A549 treated with ZK216348 at 1 μM for 4 hours (cell line): ENCODE measurements around the gene ATP2A1. TPM values are rescaled to one million over a fixed set of nuclear protein-coding genes. Genes with fewer than 3 reads are reported as not detected.

Source experiments
- total RNA-seq: library from RNA; stranded (reverse); fragments of 200-300 nt; extraction: Qiagen RNA extraction; gene quantifications from 5 replicates; pipeline ENCODE4 v1.2.3, GENCODE V29; 2022; ENCODE audit warnings: low read depth

Gene ATP2A1
- 1.3 to 2.5 TPM (median 1.9 TPM) in 5 replicates for total RNA-seq

DNA sequence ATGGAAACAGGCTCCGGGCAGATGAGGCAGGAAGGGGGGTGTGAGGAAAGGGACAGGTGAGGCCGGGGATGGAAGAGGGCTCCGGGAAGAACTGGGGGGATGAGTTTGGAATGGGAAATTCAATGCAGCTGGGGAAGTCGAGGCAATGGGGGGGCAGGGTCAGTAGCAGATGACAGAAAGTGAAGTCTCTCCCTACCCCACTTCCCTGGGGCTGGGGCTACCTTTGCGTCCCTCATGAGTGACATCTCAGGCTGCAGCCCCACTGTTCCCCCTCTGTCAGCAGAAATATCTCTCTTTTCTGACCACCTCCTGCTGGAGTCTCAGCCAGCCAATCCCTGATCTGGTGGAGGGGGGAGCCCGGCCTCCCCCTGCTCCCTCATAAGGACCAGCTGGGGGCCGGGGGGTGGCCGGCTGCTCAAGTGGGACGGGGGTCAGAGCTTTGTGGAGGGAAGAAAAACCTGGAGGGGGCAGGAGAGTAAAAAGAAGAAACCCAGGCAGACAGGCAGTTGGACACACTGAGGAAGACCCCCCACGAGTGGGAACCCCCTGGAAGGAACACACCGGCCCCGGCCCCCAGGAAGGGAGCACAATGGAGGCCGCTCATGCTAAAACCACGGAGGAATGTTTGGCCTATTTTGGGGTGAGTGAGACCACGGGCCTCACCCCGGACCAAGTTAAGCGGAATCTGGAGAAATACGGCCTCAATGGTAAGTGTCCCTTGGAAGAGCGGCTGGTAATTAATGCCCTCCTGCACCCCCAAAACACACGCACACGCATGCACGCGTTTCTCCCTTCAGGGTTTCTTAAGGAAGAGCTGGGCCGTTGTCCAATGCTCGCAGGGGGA lies at the start of gene ATP2A1:
ATP2A1 (plus strand) TSS at position 406 of the 844 bp plus-strand sequence; CDS start at position 590, 184 bp downstream.

GRCh38 chr16:28846080-28846932 lies 32.0 kb upstream of the ATP2A1 start, which contains the start of gene TUFM:
Gene TUFM (minus strand): TSS chr16:28846348. CDS start chr16:28846269, 79 bp downstream.

DNA sequence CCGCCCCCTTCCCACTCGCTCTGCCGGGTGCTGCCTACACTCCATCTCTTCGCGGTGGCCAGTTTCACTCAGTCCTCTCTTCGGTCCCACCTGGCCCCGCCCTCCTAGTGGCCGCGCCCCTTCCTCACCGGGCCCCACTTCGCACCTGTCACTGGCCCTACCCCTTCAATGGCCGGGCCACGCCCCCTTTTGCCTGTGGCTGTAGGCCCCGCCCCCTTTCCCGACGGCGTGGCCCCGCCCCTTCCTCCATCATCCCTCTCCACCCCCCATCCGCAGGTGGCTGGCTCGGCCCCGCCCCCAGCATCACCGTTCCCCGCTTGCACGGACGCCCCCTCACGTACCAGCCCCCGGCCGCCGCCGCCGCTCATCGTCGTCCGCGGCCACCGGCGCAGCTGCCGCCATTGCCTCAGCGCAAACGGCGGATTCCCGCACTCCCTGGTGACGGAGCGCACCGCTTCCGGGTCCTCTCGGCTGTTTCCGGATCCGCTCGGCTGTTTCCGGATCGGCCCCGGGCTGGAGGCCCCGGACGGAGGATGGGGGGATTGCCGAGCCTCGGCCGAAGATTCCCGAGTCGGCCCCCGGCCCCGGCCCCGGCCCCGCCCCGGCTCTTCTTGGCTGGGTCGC lies 46.6 kb downstream of the ATP2A1 start, which contains the start of gene RABEP2:
RABEP2 (minus strand) TSS at position 477 of the 624 bp plus-strand sequence; CDS start at position 402, 75 bp downstream.

GRCh38 chr16:28931801-28932225 lies 53.5 kb downstream of the ATP2A1 start, which contains the start of gene CD19:
Gene CD19 (plus strand): TSS chr16:28931971. CDS start chr16:28932001, 30 bp downstream.

DNA sequence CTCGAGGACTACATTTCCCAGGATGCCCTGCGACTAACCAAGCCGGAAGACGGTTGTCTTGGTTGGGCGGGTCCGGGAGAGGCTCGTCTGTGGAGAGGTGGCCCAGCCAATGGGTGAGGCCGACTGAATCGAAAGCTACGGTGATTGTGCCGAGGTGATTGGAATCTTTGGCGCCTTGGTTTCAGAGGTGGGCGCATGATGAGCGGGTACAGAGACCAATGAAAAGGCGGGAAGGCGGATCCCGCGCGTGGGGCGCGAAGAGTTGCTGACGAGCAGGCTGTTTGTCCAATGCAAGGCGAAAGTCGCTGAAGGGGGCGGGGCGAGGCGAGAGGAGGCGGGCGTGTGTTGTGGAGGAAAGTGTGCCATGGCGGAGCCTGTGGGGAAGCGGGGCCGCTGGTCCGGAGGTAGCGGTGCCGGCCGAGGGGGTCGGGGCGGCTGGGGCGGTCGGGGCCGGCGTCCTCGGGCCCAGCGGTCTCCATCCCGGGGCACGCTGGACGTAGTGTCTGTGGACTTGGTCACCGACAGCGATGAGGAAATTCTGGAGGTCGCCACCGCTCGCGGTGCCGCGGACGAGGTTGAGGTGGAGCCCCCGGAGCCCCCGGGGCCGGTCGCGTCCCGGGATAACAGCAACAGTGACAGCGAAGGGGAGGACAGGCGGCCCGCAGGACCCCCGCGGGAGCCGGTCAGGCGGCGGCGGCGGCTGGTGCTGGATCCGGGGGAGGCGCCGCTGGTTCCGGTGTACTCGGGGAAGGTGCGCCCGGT lies 72.5 kb downstream of the ATP2A1 start, which contains the start of gene NFATC2IP:
NFATC2IP (plus strand) TSS at position 290 of the 762 bp plus-strand sequence; CDS start at position 365, 75 bp downstream.

Other genes starting within 250 kb of the ATP2A1 start
- gene NPIPB8, start 240.4 kb upstream of the ATP2A1 start, total RNA-seq = not detected in 5 replicates
- gene EIF3C, start 167.0 kb upstream of the ATP2A1 start, total RNA-seq = 260 to 393 TPM (median 359 TPM) in 5 replicates
- gene NPIPB9, start 126.7 kb upstream of the ATP2A1 start, total RNA-seq = 1.4 to 2.2 TPM (median 1.8 TPM) in 5 replicates
- gene ATXN2L, start 55.5 kb upstream of the ATP2A1 start, total RNA-seq = 80.2 to 139 TPM (median 132 TPM) in 5 replicates
- gene TUFM, start 32.1 kb upstream of the ATP2A1 start, total RNA-seq = 177 to 322 TPM (median 284 TPM) in 5 replicates
- 16.2 to 33.9 TPM (median 30.6 TPM) in 5 replicates for gene SH2B1, start 14.6 kb upstream of the ATP2A1 start, total RNA-seq
- gene RABEP2, start 46.8 kb downstream of the ATP2A1 start, total RNA-seq = 7.8 to 11.8 TPM (median 10.8 TPM) in 5 replicates
- not detected in 5 replicates for gene CD19, start 53.5 kb downstream of the ATP2A1 start, total RNA-seq
- gene NFATC2IP, start 72.4 kb downstream of the ATP2A1 start, total RNA-seq = 15.6 to 33.0 TPM (median 28.7 TPM) in 5 replicates
- 36.1 to 78.5 TPM (median 77.3 TPM) in 5 replicates for gene SPNS1, start 96.3 kb downstream of the ATP2A1 start, total RNA-seq
- 1.6 to 6.0 TPM (median 4.4 TPM) in 5 replicates for gene LAT, start 106.6 kb downstream of the ATP2A1 start, total RNA-seq